DOHH2 (cell line): ENCODE results near the gene KRT17.
"Not testable (repeated sequence)": the region's sequence is repeated elsewhere in the genome, so short reads cannot be mapped to it uniquely, and the experiment has no call there.

Source experiments
- H3F3A ChIP-seq: fragments of 200-600 bp; sonication (generic), shearing (Covaris generic); 2 replicates; pipeline ENCODE4 v1.6.0; 2016; ENCODE audit warnings: antibody characterized with exemption, mild to moderate bottlenecking; ENCODE audit not compliant: control insufficient read depth, insufficient read depth
- H3K27ac ChIP-seq: fragments of 200-600 bp; sonication (generic); 2 replicates; pipeline ENCODE4 v1.5.1; 2014; ENCODE audit warnings: low read depth, mild to moderate bottlenecking, low read length, moderate library complexity
- H3K27me3 ChIP-seq: fragments of 200-600 bp; sonication (generic); 2 replicates; pipeline ENCODE4 v1.6.1; 2014; ENCODE audit warnings: mild to moderate bottlenecking, low read length, mixed read lengths; ENCODE audit not compliant: control insufficient read depth
- H3K36me3 ChIP-seq: fragments of 200-600 bp; sonication (generic); 2 replicates; pipeline ENCODE4 v1.6.1; 2014; ENCODE audit warnings: mild to moderate bottlenecking, low read length, moderate library complexity, mixed read lengths; ENCODE audit not compliant: control insufficient read depth
- H3K4me1 ChIP-seq: fragments of 200-600 bp; sonication (generic); 2 replicates; pipeline ENCODE4 v1.6.1; 2014; ENCODE audit warnings: mild to moderate bottlenecking, low read length, mixed read lengths; ENCODE audit not compliant: control insufficient read depth
- H3K4me2 ChIP-seq: fragments of 200-600 bp; sonication (generic); 2 replicates; pipeline ENCODE4 v1.6.0; 2014; ENCODE audit warnings: mild to moderate bottlenecking, low read length, moderate library complexity
- H3K4me3 ChIP-seq: fragments of 200-600 bp; sonication (generic); 2 replicates; pipeline ENCODE4 v1.5.1; 2014; ENCODE audit warnings: mild to moderate bottlenecking, low read length, mixed read lengths
- H3K79me2 ChIP-seq: fragments of 200-600 bp; sonication (generic); 2 replicates; pipeline ENCODE4 v1.6.1; 2014; ENCODE audit warnings: mild to moderate bottlenecking, low read length, mixed read lengths; ENCODE audit not compliant: control insufficient read depth
- H3K9me2 ChIP-seq: fragments of 200-600 bp; sonication (generic); replicated peaks from 2 replicates; pipeline ENCODE4 v1.6.1; 2014; ENCODE audit warnings: mild to moderate bottlenecking, low read length, mixed read lengths; ENCODE audit not compliant: control insufficient read depth
- H3K9me3 ChIP-seq: fragments of 200-600 bp; sonication (generic); 2 replicates; pipeline ENCODE4 v1.6.1; 2014; ENCODE audit warnings: antibody characterized with exemption, low read length, mixed read lengths; ENCODE audit not compliant: control insufficient read depth, insufficient read depth
- H4K20me1 ChIP-seq: fragments of 200-600 bp; sonication (generic); 2 replicates; pipeline ENCODE4 v1.6.0; 2014; ENCODE audit warnings: low read depth, mild to moderate bottlenecking, antibody characterized with exemption, low read length, moderate library complexity; ENCODE audit not compliant: control insufficient read depth, insufficient read depth
- EZH2phosphoT487 ChIP-seq: fragments of 200-600 bp; sonication (generic); IDR thresholded peaks from 2 replicates; pipeline ENCODE4 v1.6.1; 2017; ENCODE audit warnings: borderline replicate concordance, mild to moderate bottlenecking, antibody characterized with exemption, low read length, moderate library complexity, mixed read lengths
- TF ChIP-seq, protein P1 (sequence below): fragments of 200-600 bp; sonication (generic); IDR thresholded peaks from one replicate; pipeline ENCODE4 v1.5.1; 2014; ENCODE audit warnings: antibody characterized with exemption, mild to moderate bottlenecking, low read depth, low read length; ENCODE audit not compliant: poor library complexity, severe bottlenecking

KRT17 gene

DNA sequence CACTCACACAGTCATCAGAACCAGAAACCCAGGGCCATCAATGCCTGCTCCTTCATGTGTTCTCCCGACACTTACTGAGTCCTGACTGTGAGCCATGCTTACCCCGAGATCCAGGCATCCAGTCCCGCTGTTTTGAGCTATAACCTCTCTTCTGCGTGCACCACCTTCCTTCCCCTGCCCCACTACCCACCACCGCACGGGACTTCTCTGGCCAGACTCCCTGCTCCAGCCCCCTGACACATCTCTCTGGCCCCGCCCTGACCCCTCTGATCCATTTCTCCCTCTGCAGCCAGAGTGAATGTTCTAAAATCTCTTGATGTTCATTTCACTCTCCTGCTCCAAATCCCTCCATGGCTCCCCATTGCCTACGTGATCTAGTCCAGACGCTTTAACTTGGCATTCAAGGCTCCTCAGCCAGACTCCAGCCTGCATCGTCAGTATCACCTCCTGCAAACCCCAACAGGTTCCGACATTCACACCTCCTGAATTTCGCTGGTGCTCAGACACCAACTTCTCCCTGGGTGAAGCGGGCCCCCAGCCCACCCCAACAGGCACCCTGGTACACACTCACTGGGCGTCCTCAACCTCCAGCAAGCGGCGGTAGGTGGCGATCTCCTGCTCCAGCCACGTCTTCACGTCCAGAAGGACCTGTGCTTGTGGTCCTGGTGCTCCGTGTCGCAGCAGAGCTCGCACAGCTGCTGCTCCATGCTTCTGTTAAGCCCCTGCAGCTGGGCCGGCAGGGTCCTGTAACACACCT lies 3.1 kb upstream of the KRT17 start:
- Histone ChIP-seq H3K9me2 (no peaks in the 10 kb centered on the region), H3K4me3 (no peak overlapping the region), H3K27me3 (no peaks in the 10 kb centered on the region), H3K36me3 (no peaks in the 10 kb centered on the region), H3K9me3 (no peaks in the 10 kb centered on the region), H3K79me2 (no peaks in the 10 kb centered on the region), H4K20me1 (no peaks in the 10 kb centered on the region), H3K4me1 (no peaks in the 10 kb centered on the region), H3F3A (no peaks in the 10 kb centered on the region), H3K4me2 (no peak overlapping the region), H3K27ac (no peak overlapping the region)
- no peak for TF ChIP-seq EZH2phosphoT487
- TF ChIP-seq, protein P1, sequence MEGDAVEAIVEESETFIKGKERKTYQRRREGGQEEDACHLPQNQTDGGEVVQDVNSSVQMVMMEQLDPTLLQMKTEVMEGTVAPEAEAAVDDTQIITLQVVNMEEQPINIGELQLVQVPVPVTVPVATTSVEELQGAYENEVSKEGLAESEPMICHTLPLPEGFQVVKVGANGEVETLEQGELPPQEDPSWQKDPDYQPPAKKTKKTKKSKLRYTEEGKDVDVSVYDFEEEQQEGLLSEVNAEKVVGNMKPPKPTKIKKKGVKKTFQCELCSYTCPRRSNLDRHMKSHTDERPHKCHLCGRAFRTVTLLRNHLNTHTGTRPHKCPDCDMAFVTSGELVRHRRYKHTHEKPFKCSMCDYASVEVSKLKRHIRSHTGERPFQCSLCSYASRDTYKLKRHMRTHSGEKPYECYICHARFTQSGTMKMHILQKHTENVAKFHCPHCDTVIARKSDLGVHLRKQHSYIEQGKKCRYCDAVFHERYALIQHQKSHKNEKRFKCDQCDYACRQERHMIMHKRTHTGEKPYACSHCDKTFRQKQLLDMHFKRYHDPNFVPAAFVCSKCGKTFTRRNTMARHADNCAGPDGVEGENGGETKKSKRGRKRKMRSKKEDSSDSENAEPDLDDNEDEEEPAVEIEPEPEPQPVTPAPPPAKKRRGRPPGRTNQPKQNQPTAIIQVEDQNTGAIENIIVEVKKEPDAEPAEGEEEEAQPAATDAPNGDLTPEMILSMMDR = no peak

DNA sequence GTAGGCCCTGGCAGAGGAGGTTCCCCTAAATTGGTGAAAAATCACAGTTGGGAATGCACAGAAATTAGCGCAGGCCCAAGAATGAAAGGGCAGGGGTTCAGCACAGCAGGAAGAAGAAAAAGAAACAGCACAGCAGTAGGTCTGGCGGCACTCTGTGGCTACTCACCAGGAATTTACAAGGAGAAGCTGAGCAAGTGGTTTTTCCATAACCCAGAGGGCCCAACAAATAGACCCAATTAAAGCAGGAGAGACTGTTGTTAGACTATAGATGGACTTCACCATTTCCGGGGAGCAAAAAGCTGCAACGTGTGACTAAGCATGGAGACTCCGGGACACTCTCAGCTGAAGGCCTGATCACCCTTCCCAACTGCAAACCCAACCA lies 2.5 kb upstream of the KRT17 start:
- H3K9me2 ChIP-seq, H3K9me3 ChIP-seq, H3K27me3 ChIP-seq, H3K4me2 ChIP-seq, H3K36me3 ChIP-seq, H4K20me1 ChIP-seq, H3K4me1 ChIP-seq, H3K79me2 ChIP-seq, H3K27ac ChIP-seq, H3K4me3 ChIP-seq, H3F3A ChIP-seq: not testable (repeated sequence)

DNA sequence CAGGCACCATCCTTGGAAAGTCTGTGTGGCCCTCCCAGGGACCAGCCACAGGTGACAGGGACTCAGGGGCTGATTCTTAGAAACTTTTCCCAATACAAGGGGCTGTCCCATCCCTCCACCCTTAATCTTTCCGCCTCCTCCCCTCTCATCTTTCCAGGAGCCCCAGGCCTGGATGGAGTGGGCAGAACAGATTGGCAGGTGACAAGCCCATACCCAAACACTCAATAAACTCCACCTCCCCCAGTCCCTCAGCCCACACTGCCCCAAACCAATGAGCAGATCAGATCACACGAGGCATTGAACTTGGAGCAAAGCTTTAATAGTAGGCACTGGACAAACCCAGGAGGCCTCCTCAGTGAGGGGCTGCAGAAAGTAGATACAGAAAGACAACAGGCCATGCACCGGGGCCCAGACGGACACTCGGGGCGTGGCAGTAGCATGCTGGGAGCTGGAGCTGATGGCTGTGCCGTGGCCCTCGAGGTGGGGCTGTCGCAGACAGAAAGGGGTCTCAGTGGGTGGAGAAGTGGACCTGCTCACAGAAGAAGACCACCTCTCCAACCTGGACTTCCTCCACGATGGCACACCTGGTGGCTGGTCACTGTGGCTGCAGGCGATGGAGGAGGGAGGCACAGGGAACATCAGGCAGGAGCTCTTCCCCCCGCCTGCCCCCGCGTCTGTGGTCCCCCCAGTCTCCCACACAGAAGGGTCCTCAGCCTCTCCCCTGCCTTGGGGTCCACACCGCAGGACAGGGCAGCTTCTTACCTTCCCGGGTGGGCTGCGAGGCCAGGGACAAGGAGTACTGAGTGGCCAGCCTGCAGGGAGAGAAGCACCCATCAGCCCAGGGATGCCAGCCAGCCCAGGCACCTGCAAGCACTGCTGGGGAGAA lies 1.9 kb upstream of the KRT17 start:
- not testable (repeated sequence) for H3K4me1 ChIP-seq, H3K79me2 ChIP-seq, H3F3A ChIP-seq, H3K4me3 ChIP-seq, H3K27ac ChIP-seq, H3K36me3 ChIP-seq, H4K20me1 ChIP-seq, H3K27me3 ChIP-seq, H3K4me2 ChIP-seq, H3K9me3 ChIP-seq, H3K9me2 ChIP-seq

DNA sequence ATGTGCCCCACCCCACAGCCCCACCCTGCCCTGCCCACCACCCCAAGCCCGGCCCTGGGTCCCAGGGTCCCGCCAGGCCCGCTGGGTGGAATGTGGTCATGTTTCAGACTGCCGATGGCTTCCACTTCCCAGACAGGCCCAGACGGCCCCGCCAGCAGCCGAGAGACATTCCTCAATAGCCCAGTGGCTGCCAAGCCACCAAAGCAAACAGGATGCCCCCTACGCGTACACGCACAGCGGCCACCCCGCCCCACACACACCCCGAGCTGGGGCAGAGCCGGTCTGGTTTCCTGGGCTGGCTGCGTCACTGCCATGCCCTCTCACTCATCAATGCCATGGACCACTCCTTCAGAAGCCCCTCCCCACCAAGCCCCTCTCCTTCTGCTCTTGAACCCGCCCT lies 1.2 kb upstream of the KRT17 start:
- Histone ChIP-seq H3F3A (no peaks in the 10 kb centered on the region), H3K27ac (no peak overlapping the region), H3K4me1 (no peaks in the 10 kb centered on the region), H3K79me2 (no peaks in the 10 kb centered on the region), H3K4me3 (no peak overlapping the region), H3K9me3 (no peaks in the 10 kb centered on the region), H3K27me3 (no peaks in the 10 kb centered on the region), H4K20me1 (no peaks in the 10 kb centered on the region), H3K36me3 (no peaks in the 10 kb centered on the region), H3K9me2 (no peaks in the 10 kb centered on the region), H3K4me2 (no peak overlapping the region)
- TF ChIP-seq, protein P1 = no peak

DNA sequence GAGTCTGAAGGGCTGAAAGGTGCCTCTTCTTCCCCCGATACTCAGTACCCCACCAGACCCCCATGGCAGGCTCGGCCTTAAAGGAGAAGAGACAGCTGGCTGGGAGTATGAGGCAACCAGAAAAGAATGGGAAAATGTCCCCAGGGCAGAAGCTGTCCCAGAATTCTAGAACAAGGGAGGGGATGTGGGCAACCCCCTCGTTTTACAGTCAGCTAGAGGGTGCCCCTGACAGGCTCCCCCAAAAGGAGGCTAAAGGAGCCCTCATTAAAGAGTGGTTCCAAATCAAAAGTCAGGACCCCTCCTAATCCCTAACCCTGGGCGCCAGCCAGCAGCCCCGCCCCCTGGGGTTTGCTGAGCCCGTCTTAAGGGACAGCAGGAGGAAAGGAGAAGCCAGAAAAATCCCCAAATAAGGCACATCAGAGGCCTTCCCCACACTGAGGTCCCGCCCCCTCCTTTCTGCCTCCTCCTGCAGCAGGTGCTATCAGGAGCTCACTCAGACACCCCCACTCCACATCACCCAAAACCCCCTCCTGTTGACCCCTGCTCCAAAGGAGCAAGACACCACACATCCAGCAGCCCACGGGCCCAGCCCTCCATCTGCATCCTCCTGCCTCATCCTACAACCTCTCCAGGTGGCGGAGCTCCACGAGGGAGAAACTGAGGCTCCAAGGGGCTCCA lies 1.1 kb downstream of the KRT17 start:
- not testable (repeated sequence) for H3K9me2 ChIP-seq, H3F3A ChIP-seq, H3K27me3 ChIP-seq, H3K4me2 ChIP-seq, H3K79me2 ChIP-seq, H3K4me3 ChIP-seq, H4K20me1 ChIP-seq, H3K4me1 ChIP-seq, H3K27ac ChIP-seq, H3K9me3 ChIP-seq, H3K36me3 ChIP-seq

DNA sequence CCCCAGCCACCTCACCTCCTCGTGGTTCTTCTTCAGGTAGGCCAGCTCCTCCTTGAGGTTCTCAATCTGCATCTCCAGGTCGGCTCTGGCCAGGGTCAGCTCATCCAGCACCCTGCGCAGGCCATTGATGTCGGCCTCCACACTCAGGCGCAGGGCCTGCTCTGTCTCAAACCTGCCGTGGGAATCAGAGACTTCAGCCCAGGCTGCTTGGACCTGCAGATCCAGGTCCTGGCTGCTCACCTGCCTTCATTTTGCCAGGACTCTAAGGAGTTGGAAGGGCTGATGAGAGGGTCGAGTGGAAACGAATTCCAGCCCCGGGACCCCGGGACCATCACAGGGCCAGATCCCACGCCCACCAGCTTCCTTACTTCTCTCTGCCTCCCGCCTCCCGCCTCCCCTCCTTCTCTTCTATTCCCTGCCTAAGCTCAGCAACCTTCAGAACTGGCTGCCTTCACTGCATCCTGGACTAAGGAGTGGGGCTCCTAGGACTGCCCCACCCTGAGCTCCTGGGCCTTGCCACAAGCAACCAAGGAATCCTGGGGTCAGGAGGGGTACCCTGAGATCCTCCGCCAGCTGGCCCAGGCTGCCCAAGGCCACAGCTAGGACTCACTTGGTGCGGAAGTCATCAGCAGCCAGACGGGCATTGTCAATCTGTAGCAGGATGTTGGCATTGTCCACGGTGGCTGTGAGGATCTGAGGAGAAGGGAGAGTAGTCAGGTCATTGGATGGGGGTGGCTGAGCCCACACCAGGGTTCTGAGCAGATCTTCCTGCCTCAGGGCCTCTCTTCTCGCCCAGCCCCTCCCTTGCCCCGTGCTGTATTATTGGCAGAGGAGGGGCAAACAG lies 1.8 kb downstream of the KRT17 start:
- H3K9me3 ChIP-seq, H3K36me3 ChIP-seq, H3K9me2 ChIP-seq, H3K27ac ChIP-seq, H3K27me3 ChIP-seq, H3K79me2 ChIP-seq, H3K4me1 ChIP-seq, H4K20me1 ChIP-seq, H3F3A ChIP-seq, H3K4me3 ChIP-seq, H3K4me2 ChIP-seq: not testable (repeated sequence)
